LNCAP (cell line): ENCODE data around the gene LSS.

Source experiments
- TF ChIP-seq, protein P1 (sequence below): fragments of 450-650 bp; IDR thresholded peaks from 2 replicates; pipeline ENCODE4 v1.5.1; 2017; ENCODE audit warnings: mild to moderate bottlenecking

LSS gene

DNA sequence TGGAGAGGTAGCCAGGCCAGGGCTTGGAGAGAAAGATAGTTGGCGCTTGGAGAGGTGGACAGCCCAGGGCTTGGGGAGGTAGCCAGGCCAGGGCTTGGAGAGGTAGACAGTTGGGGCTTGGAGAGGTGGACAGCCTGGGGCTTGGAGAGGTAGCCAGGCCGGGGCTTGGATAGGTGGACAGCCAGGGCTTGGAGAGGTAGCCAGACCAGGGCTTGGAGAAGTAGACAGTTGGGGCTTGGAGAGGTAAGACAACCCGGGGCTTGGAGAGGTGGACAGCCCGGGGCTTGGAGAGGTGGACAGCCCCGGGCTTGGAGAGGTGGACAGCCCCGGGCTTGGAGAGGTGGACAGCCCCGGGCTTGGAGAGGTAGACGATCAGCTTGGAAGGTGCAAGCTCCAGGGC is 7.7 kb downstream of the LSS start:
- TF ChIP-seq, protein P1, sequence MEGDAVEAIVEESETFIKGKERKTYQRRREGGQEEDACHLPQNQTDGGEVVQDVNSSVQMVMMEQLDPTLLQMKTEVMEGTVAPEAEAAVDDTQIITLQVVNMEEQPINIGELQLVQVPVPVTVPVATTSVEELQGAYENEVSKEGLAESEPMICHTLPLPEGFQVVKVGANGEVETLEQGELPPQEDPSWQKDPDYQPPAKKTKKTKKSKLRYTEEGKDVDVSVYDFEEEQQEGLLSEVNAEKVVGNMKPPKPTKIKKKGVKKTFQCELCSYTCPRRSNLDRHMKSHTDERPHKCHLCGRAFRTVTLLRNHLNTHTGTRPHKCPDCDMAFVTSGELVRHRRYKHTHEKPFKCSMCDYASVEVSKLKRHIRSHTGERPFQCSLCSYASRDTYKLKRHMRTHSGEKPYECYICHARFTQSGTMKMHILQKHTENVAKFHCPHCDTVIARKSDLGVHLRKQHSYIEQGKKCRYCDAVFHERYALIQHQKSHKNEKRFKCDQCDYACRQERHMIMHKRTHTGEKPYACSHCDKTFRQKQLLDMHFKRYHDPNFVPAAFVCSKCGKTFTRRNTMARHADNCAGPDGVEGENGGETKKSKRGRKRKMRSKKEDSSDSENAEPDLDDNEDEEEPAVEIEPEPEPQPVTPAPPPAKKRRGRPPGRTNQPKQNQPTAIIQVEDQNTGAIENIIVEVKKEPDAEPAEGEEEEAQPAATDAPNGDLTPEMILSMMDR, result no peak

DNA sequence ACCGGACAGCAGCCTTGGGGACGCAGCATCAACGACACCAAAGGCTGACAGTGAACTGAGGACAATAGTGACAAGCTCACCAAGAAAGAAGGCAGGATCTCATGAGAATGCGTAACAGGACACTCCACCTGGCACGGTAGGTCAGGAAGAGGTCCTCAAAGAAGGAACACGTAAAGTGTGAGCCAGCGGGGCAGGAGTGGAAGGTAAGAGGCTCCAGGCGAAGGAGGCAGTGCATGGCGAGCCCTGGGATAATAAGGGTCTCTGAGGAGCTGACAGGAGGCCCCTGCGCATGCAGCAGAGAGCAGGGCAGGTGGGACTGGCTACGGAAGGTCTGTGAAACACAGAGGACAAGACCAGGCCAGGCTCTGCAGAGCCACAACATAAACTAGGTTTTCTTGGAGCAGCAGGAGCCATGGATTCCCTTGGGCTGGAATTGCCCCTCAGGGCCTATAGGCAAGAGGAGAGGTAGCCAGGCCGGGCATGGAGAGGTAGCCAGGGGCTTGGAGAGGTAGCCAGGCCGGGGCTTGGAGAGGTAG is 8.2 kb downstream of the LSS start:
- TF ChIP-seq, protein P1, result no peak

DNA sequence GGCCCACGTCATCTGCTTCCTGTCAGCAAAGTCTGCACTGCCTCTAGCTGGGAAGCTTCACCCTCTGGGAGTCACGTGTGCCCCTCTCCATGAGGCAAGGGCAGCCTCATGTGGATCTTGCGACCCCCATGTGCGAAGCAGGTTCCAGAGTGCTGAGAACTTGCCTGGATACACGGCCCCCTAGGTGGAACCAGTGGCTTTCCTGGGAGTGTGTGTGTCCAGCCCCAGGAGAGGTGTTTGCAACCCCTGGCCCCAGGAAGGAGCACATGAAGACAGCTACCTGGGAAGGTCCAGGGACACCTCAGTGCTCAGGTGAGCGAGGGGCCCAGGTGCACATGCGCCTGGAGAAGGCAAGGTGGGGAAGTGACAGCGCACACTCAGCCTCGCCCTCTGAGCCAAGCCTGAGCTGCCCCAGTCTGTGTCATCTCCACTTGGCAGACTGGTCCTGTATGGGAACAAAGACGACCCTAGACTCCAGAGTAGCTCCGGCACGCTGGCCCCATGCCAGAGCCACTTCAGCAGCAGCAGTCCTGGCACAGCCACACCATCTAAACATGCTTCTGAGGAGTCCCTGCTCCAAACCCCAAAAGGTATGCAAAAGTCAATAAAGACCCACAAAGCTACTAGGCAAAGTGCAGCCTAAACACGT is 8.9 kb downstream of the LSS start:
- TF ChIP-seq, protein P1, result no peak

DNA sequence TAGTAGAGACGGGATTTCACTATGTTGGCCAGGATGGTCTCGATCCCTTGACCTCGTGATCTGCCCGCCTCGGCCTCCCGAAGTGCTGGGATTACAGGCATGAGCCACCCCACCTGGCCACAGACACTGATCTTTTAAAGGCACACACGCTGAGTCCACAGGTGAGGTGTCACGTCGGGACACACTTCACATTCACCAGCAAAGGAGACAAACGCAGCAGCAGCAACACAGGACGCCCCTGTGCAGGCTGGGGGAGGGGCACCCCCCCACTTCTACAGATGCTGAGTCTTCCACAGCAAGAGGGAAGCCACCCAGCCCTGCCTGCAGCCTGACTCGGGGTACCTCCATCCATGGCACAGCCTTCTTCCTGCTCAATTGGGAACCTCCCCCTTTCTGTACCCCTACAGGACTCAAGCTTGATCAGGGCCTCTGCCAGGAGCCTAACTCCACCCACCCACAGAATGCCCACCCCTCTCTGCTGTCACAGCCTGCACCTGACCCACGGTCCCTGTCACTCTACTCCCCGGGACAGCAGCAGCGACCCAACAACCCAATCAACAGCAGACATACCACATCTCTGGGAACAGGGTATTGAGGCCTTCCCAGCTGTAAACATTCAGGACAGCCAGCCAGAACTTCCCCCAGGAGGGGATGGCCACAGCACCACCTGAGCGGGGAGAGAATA is 9.5 kb downstream of the LSS start:
- TF ChIP-seq, protein P1, result no peak

DNA sequence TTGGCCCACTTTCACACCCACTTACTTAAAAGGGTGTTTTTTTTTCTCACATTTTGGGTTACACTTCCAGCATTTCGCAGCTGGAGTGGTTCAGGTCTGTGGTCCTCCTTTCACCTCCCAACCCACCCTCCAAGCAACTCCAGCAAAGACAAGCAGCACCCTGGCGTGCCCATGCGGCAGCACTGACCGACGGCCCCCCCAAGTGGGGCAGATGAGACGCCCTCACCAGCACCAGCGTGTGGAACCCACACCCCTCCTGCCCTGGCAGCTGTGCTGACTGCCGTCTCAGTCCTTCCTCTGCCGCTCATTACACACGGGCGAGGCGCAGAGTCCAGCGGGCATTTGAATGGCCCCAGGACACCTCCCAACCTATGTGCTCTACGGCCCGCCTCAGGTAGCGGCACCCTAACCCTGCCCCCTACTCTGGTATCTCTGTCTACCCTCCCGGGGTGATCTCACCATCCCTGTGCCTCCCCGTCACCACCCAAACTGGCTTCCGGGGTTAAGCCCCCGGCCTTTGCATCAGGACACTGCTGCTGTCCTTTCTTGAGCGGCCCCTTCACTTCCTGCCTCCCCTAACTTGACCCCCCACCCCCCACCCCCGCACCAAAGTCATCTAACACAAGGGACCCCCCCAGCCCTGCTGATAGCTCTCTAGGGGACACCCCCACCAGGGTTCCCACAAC is 10.9 kb downstream of the LSS start:
- TF ChIP-seq, protein P1, result no peak

DNA sequence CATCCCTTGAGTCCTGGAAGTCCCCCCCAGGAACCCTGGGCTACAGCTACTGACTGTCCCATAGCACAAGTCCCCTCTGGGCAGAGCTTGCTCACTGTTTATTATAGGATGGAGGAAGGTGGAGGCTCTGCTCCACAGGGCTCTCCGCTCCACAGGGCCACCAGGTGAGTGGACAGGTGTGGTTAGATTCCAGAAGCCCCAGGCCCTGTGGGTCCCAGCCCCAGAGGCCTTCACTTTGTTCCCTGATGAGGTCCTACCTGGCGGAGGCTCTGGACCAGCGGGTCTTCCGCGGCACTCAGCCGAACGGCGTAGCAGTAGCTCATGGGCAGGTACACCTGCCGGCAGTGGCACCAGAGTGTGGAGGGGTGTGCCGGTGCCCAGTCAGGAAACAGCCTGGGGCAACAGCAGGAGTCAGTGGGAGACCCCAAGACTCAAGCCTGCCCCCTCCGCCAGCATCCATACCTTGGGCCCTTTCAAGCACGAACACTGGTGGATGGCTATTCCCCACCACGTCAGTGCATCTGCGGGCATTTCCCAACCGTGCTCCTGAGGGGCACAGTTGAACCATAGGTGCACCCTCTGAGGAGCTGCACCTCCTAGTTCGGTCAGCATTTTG is 12.3 kb downstream of the LSS start:
- TF ChIP-seq, protein P1, result no peak

DNA sequence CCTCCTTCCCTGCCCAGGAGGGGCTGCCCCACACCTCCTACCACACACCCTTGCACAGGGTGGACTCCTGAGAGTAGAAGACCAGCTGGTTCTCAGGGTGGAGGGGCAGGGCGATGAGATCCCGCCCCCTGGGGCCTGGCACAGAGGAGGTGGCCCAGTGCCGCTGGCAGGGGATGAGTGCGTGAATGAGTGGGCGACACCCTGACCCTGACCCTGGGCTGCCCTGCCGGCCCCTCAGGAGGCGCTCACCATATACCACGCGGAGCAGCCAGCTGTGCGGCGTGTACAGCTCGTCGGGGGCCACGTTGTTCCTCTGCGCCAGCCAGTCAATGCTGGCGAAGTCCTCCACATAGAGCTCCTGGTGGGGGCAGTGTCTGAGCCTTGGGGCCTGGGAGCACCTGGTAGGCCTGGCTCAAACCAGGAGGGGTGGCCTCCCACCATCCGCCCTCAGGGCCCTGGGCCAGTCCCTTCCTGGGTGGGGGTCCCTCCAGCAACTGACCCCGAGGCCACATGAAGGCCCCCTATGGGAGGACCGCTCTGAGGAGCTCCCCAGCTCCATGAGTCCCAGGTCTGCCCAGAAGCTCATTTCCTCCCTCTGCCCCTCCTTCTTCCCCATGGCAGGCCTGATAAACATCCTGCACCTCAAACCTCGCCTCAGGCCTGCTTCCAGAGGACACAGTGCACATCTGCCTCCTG is 13.0 kb downstream of the LSS start:
- TF ChIP-seq, protein P1, result no peak
